Endodermal cell (in vitro differentiated cells): ENCODE data around the gene FRMPD4. TPM values are rescaled to one million over a fixed set of nuclear protein-coding genes. Genes with fewer than 3 reads are reported as not detected.
"Not testable (repeated sequence)": the region's sequence is repeated elsewhere in the genome, so short reads cannot be mapped to it uniquely, and the experiment has no call there.

Experiments
- DNase-seq: peaks from one replicate; pipeline ENCODE4 v3.0.0-alpha.2; 2017
- H3K27ac ChIP-seq: 2 replicates; pipeline ENCODE4 v1.5.1; 2013; ENCODE audit warnings: mild to moderate bottlenecking, low read depth, low read length, moderate library complexity
- H3K27me3 ChIP-seq: 2 replicates; pipeline ENCODE4 v1.6.1; 2013; ENCODE audit warnings: mild to moderate bottlenecking, low read length, moderate library complexity; ENCODE audit not compliant: insufficient read depth, control insufficient read depth, poor library complexity, severe bottlenecking
- H3K36me3 ChIP-seq: 2 replicates; pipeline ENCODE4 v1.7.0; 2013; ENCODE audit warnings: mild to moderate bottlenecking, low read length, moderate library complexity; ENCODE audit not compliant: control insufficient read depth, insufficient read depth
- H3K4me1 ChIP-seq: one replicate; pipeline ENCODE4 v1.7.0; 2013; ENCODE audit warnings: low read length; ENCODE audit not compliant: control insufficient read depth, insufficient read depth
- H3K4me3 ChIP-seq: 2 replicates; pipeline ENCODE4 v1.5.1; 2013; ENCODE audit warnings: mild to moderate bottlenecking, low read length, moderate library complexity
- H3K9ac ChIP-seq: 2 replicates; pipeline ENCODE4 v1.6.1; 2013; ENCODE audit warnings: mild to moderate bottlenecking, low read length, moderate library complexity; ENCODE audit not compliant: poor library complexity, severe bottlenecking; ENCODE audit errors: extremely low read depth
- H3K9me3 ChIP-seq: 2 replicates; pipeline ENCODE4 v1.6.1; 2013; ENCODE audit warnings: mild to moderate bottlenecking, low read length, moderate library complexity; ENCODE audit not compliant: control insufficient read depth
- H3K27ac Mint-ChIP-seq: 2 replicates; pipeline ENCODE4 v1.8.0; 2020; ENCODE audit warnings: mixed read lengths
- H3K27me3 Mint-ChIP-seq: 2 replicates; pipeline ENCODE4 v1.8.0; 2021; ENCODE audit warnings: mild to moderate bottlenecking, mixed read lengths; ENCODE audit not compliant: insufficient read depth
- H3K36me3 Mint-ChIP-seq: 2 replicates; pipeline ENCODE4 v1.8.0; 2020; ENCODE audit warnings: low read depth, mixed read lengths
- H3K4me1 Mint-ChIP-seq: 2 replicates; pipeline ENCODE4 v1.8.0; 2020; ENCODE audit warnings: mixed read lengths
- H3K4me3 Mint-ChIP-seq: 2 replicates; pipeline ENCODE4 v1.8.0; 2020; ENCODE audit warnings: mild to moderate bottlenecking, moderate library complexity, mixed read lengths
- H3K9me3 Mint-ChIP-seq: 2 replicates; pipeline ENCODE4 v1.8.0; 2020; ENCODE audit warnings: mild to moderate bottlenecking, mixed read lengths
- WGBS, 2 experiments: methylation state at CpG; one replicate each; pipeline versions ENCODE4 v1.1.5 to v1.1.7; 2013; ENCODE audit warnings: missing lambda C conversion rate in 2 of 2, mixed read lengths in 1 of 2; ENCODE audit not compliant: insufficient coverage in 1 of 2, insufficient read length in 1 of 2; 5-methylcytosine and 5-hydroxymethylcytosine counted together
- total RNA-seq, 2 donors: library from RNA; stranded (reverse); fragmentation: NEBNext Ultra II Directional in 1 of 2; extraction: Animal tissue kit (Norgen Biotek cat#: 25700) in 1 of 2; gene quantifications; 2 replicates in 1 of 2; 3 replicates in 1 of 2; pipeline ENCODE4 v1.2.1, GENCODE V29; 2021
- TF ChIP-seq, protein P1 (sequence below): fragments of 200-600 bp; sonication (generic); conservative IDR thresholded peaks from 2 replicates; pipeline ENCODE4 v1.5.0; 2021; ENCODE audit warnings: antibody characterized with exemption, mild to moderate bottlenecking

FRMPD4 gene
- total RNA-seq, 2 donors from 2014 or later = 0.09 to 0.81 TPM

- Mint-ChIP-seq H3K9me3 (no peaks in the 10 kb centered on the region), H3K4me3 (no peak overlapping the region)
- peak; percentile 79 for DNase-seq
Observed at GRCh38 chrX:12497832-12498591, 359.7 kb downstream of the FRMPD4 start.

GRCh38 chrX:12505127-12505526, 366.9 kb downstream of the FRMPD4 start:
- TF ChIP-seq, protein P1, sequence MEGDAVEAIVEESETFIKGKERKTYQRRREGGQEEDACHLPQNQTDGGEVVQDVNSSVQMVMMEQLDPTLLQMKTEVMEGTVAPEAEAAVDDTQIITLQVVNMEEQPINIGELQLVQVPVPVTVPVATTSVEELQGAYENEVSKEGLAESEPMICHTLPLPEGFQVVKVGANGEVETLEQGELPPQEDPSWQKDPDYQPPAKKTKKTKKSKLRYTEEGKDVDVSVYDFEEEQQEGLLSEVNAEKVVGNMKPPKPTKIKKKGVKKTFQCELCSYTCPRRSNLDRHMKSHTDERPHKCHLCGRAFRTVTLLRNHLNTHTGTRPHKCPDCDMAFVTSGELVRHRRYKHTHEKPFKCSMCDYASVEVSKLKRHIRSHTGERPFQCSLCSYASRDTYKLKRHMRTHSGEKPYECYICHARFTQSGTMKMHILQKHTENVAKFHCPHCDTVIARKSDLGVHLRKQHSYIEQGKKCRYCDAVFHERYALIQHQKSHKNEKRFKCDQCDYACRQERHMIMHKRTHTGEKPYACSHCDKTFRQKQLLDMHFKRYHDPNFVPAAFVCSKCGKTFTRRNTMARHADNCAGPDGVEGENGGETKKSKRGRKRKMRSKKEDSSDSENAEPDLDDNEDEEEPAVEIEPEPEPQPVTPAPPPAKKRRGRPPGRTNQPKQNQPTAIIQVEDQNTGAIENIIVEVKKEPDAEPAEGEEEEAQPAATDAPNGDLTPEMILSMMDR = no peak
- no peak overlapping the region for H3K27ac ChIP-seq
- H3K4me1 Mint-ChIP-seq = peaks cover 3% of the 10 kb centered on the region
- no peak overlapping the region for H3K9ac ChIP-seq
- H3K9me3 Mint-ChIP-seq = peaks cover 14% of the 10 kb centered on the region
- H3K9me3 ChIP-seq = no peaks in the 10 kb centered on the region
- H3K4me3 Mint-ChIP-seq = no peak overlapping the region
- H3K27me3 Mint-ChIP-seq = no peaks in the 10 kb centered on the region
- no peaks in the 10 kb centered on the region for H3K4me1 ChIP-seq
- no peaks in the 10 kb centered on the region for H3K27me3 ChIP-seq
- no peaks in the 10 kb centered on the region for H3K36me3 Mint-ChIP-seq
- H3K4me3 ChIP-seq = no peak overlapping the region
- H3K36me3 ChIP-seq = no peaks in the 10 kb centered on the region
- no peak overlapping the region for H3K27ac Mint-ChIP-seq
- DNase-seq = no peak
- 100% methylated on average over 2 of the region's 3 CpGs; no CpG with 5 or more reads in 1 of the 2 experiments for WGBS, 2 experiments

More at GRCh38 chrX:12497832-12498591, 359.7 kb downstream of the FRMPD4 start:
- Histone ChIP-seq H3K4me1 (no peaks in the 10 kb centered on the region), H3K27me3 (no peaks in the 10 kb centered on the region), H3K36me3 (no peaks in the 10 kb centered on the region), H3K9ac (no peak overlapping the region), H3K4me3 (no peak overlapping the region), H3K9me3 (no peaks in the 10 kb centered on the region), H3K27ac (no peak overlapping the region)
- H3K36me3 Mint-ChIP-seq = no peaks in the 10 kb centered on the region
- H3K27me3 Mint-ChIP-seq = no peaks in the 10 kb centered on the region
- TF ChIP-seq, protein P1 = peak; percentile 85
- no peaks in the 10 kb centered on the region for H3K4me1 Mint-ChIP-seq
- WGBS, 2 experiments = 77% methylated on average over 8 of the region's 8 CpGs; no CpG with 5 or more reads in 1 of the 2 experiments
- H3K27ac Mint-ChIP-seq = no peak overlapping the region

GRCh38 chrX:12515384-12515783, 377.1 kb downstream of the FRMPD4 start:
- not testable (repeated sequence) for H3K36me3 Mint-ChIP-seq, H3K27ac ChIP-seq, H3K4me1 ChIP-seq, H3K36me3 ChIP-seq, H3K27me3 ChIP-seq, H3K4me3 ChIP-seq, H3K9me3 ChIP-seq, H3K4me1 Mint-ChIP-seq, H3K4me3 Mint-ChIP-seq, H3K9ac ChIP-seq, H3K27ac Mint-ChIP-seq, DNase-seq, H3K27me3 Mint-ChIP-seq
- WGBS, 2 experiments = 73% methylated on average over 2 of the region's 2 CpGs; no CpG with 5 or more reads in 1 of the 2 experiments
- H3K9me3 Mint-ChIP-seq = peaks cover 63% of the 10 kb centered on the region
